T-helper 22 cell (primary cell): Measurements from ENCODE around the gene GJD3.

ENCODE experiments used
- DNase-seq: peaks from one replicate; pipeline ENCODE4 v3.0.0-alpha.2; 2020; ENCODE audit warnings: low read depth

The GJD3 gene

GRCh38 chr17:40322358-40323315 is 41.9 kb downstream of the GJD3 start:
- peak; percentile 93 for DNase-seq

- no peak for DNase-seq
These were observed 42.6 kb downstream of the GJD3 start for GRCh38 chr17:40321961-40322357.

GRCh38 chr17:40321524-40321929 is 43.0 kb downstream of the GJD3 start:
- DNase-seq = no peak

GRCh38 chr17:40320756-40321523 is 43.6 kb downstream of the GJD3 start:
- peak; percentile 60 for DNase-seq

GRCh38 chr17:40319651-40320540 is 44.6 kb downstream of the GJD3 start:
- DNase-seq = peak; percentile 92

GRCh38 chr17:40318830-40319391 is 45.6 kb downstream of the GJD3 start:
- DNase-seq = no peak

GRCh38 chr17:40317880-40318829 is 46.4 kb downstream of the GJD3 start:
- peak; percentile 89 for DNase-seq

GRCh38 chr17:40317345-40317873 is 47.1 kb downstream of the GJD3 start:
- DNase-seq = no peak

- no peak for DNase-seq
These were observed 47.8 kb downstream of the GJD3 start for GRCh38 chr17:40316571-40317344.

GRCh38 chr17:40315678-40316570 is 48.6 kb downstream of the GJD3 start:
- no peak for DNase-seq

GRCh38 chr17:40315206-40315605 is 49.3 kb downstream of the GJD3 start:
- no peak for DNase-seq

GRCh38 chr17:40314584-40314956 is 50.0 kb downstream of the GJD3 start:
- peak; percentile 92 for DNase-seq

- DNase-seq = no peak
These were observed 50.6 kb downstream of the GJD3 start for GRCh38 chr17:40313668-40314583.
